HFFc6 (cell line): ENCODE results near the gene DSP. TPM values are rescaled to one million over a fixed set of nuclear protein-coding genes. Genes with fewer than 3 reads are reported as not detected.

ENCODE experiments used
- DNase-seq: peaks from one replicate; pipeline ENCODE4 v3.0.0-alpha.2; 2018
- H3K27ac Mint-ChIP-seq: 2 replicates; pipeline ENCODE4 v1.8.0; 2020; ENCODE audit warnings: mild to moderate bottlenecking, mixed read lengths
- H3K27me3 Mint-ChIP-seq: 2 replicates; pipeline ENCODE4 v1.8.0; 2021; ENCODE audit warnings: mild to moderate bottlenecking, moderate library complexity, mixed read lengths; ENCODE audit not compliant: insufficient read depth
- H3K36me3 Mint-ChIP-seq: 2 replicates; pipeline ENCODE4 v1.8.0; 2021; ENCODE audit warnings: low read depth, mixed read lengths
- H3K4me1 Mint-ChIP-seq: 2 replicates; pipeline ENCODE4 v1.8.0; 2020; ENCODE audit warnings: low read depth, mixed read lengths
- H3K4me3 Mint-ChIP-seq: 2 replicates; pipeline ENCODE4 v1.8.0; 2020; ENCODE audit warnings: mild to moderate bottlenecking, moderate library complexity, mixed read lengths
- H3K9me3 Mint-ChIP-seq: 2 replicates; pipeline ENCODE4 v1.8.0; 2020; ENCODE audit warnings: mild to moderate bottlenecking, mixed read lengths
- CTCF ChIP-seq: fragments of 200-600 bp; sonication (generic); IDR thresholded peaks from 2 replicates; pipeline ENCODE4 v1.5.0; 2021; ENCODE audit warnings: antibody characterized with exemption, mild to moderate bottlenecking
- total RNA-seq, 6 experiments: library from RNA; stranded (reverse); fragmentation: NEBNext Ultra II Directional; extraction: Animal tissue kit (Norgen Biotek cat#: 25700); gene quantifications; 2 replicates in 1 of 6; 3 replicates in 5 of 6; pipeline ENCODE4 v1.2.3, GENCODE V29; 2021

The DSP gene
- total RNA-seq, 6 experiments from 2014 or later = 33.8 to 65.4 (median 37.0) TPM

- Mint-ChIP-seq H3K36me3 (no peaks in the 10 kb centered on the region), H3K27me3 (peaks cover 2% of the 10 kb centered on the region), H3K27ac (no peak overlapping the region), H3K4me3 (no peak overlapping the region), H3K9me3 (no peaks in the 10 kb centered on the region), H3K4me1 (peaks cover 25% of the 10 kb centered on the region)
- DNase-seq = no peak
- TF ChIP-seq CTCF = no peak
Measured at GRCh38 chr6:7502743-7503142, 38.7 kb upstream of the DSP start.

GRCh38 chr6:7504041-7504440 lies 37.4 kb upstream of the DSP start:
- no peak for DNase-seq
- no peak overlapping the region for H3K27ac Mint-ChIP-seq
- H3K36me3 Mint-ChIP-seq = no peaks in the 10 kb centered on the region
- H3K27me3 Mint-ChIP-seq = no peaks in the 10 kb centered on the region; the same call in none of the 2 replicates
- no peak for TF ChIP-seq CTCF
- peaks cover 25% of the 10 kb centered on the region for H3K4me1 Mint-ChIP-seq
- H3K4me3 Mint-ChIP-seq = no peak overlapping the region
- H3K9me3 Mint-ChIP-seq = no peaks in the 10 kb centered on the region

GRCh38 chr6:7505189-7505699 lies 36.2 kb upstream of the DSP start:
- H3K36me3 Mint-ChIP-seq = no peaks in the 10 kb centered on the region
- H3K4me1 Mint-ChIP-seq = peaks cover 25% of the 10 kb centered on the region
- H3K4me3 Mint-ChIP-seq = peak overlapping the region; percentile 66
- peak; percentile 79 for DNase-seq
- H3K9me3 Mint-ChIP-seq = no peaks in the 10 kb centered on the region
- H3K27ac Mint-ChIP-seq = peak overlapping the region; percentile 86
- no peak for TF ChIP-seq CTCF
- H3K27me3 Mint-ChIP-seq = no peaks in the 10 kb centered on the region; the same call in none of the 2 replicates

- Mint-ChIP-seq H3K4me3 (no peak overlapping the region), H3K27ac (no peak overlapping the region), H3K9me3 (no peaks in the 10 kb centered on the region), H3K36me3 (no peaks in the 10 kb centered on the region), H3K4me1 (peaks cover 33% of the 10 kb centered on the region), H3K27me3 (peaks cover 2% of the 10 kb centered on the region)
- TF ChIP-seq CTCF = no peak
- DNase-seq = no peak
Measured at GRCh38 chr6:7507600-7507999, 33.9 kb upstream of the DSP start.

GRCh38 chr6:7512320-7512719 lies 29.2 kb upstream of the DSP start:
- Mint-ChIP-seq H3K36me3 (no peaks in the 10 kb centered on the region), H3K4me3 (no peak overlapping the region), H3K4me1 (peaks cover 10% of the 10 kb centered on the region), H3K27me3 (peaks cover 13% of the 10 kb centered on the region), H3K27ac (no peak overlapping the region), H3K9me3 (no peaks in the 10 kb centered on the region)
- no peak for DNase-seq
- TF ChIP-seq CTCF = no peak

- no peak for DNase-seq
- Mint-ChIP-seq H3K4me3 (no peak overlapping the region), H3K4me1 (peaks cover 10% of the 10 kb centered on the region), H3K27me3 (peaks cover 13% of the 10 kb centered on the region), H3K36me3 (no peaks in the 10 kb centered on the region), H3K9me3 (no peaks in the 10 kb centered on the region), H3K27ac (no peak overlapping the region)
- no peak for TF ChIP-seq CTCF
Measured at GRCh38 chr6:7513529-7513928, 27.9 kb upstream of the DSP start.
